Measurements from ENCODE around the gene ARL14EP.

GRCh38 chr11:30322191-30322590 is 713 bp upstream of the ARL14EP start:
- TF ChIP-seq POLR2AphosphoS5 (IDR thresholded peaks at IDR 0.05; ENCODE audit: insufficient read depth in 1 of 2, low read depth in 1 of 2) (no peak), CTCF (IDR thresholded peaks at IDR 0.05) (no peak)
